H1 (cell line): ENCODE results near the gene POLD1. TPM values are rescaled to one million over a fixed set of nuclear protein-coding genes. Genes with fewer than 3 reads are reported as not detected.

Source experiments
- CTCF ChIA-PET: fragments of 300-600 bp; sonication (Branson Sonifier 250); formaldehyde crosslinking; loops from one replicate; lab custom pipeline; 2021; ENCODE audit not compliant: partially characterized antibody; lab: Charles Lee
- POLR2A ChIA-PET: fragments of 300-600 bp; sonication (Branson Sonifier 250); formaldehyde crosslinking; loops from one replicate; lab custom pipeline; 2021; ENCODE audit warnings: inconsistent platforms; ENCODE audit not compliant: partially characterized antibody; lab: Charles Lee
- DNase-seq, 2 experiments: peaks; one replicate each; pipeline versions ENCODE4 v3.0.0 to v3.0.0-alpha.2; 2010 to 2022; ENCODE audit warnings: low spot score in 2 of 2, low read depth in 1 of 2, mixed read lengths in 1 of 2
- FAIRE-seq: peaks from 2 replicates; lab custom pipeline; 2011; peaks lifted over from hg19 to GRCh38; lab: Jason Lieb, UNC
- H2AFZ ChIP-seq: 2 replicates; pipeline ENCODE4 v1.8.1; 2012; ENCODE audit warnings: low read length, inconsistent platforms
- H2AK5ac ChIP-seq: 2 replicates; pipeline ENCODE4 v1.6.1; 2013; ENCODE audit warnings: low read depth, low read length
- H2BK120ac ChIP-seq: replicated peaks from 2 replicates; pipeline ENCODE3; 2013; ENCODE audit warnings: low read depth, low read length, inconsistent platforms
- H2BK12ac ChIP-seq: 2 replicates; pipeline ENCODE4 v1.6.1; 2013; ENCODE audit warnings: low read depth, low read length
- H2BK15ac ChIP-seq: 2 replicates; pipeline ENCODE4 v1.6.1; 2013; ENCODE audit warnings: low read length
- H2BK20ac ChIP-seq: 2 replicates; pipeline ENCODE4 v1.6.1; 2013; ENCODE audit warnings: low read length
- H2BK5ac ChIP-seq: 2 replicates; pipeline ENCODE4 v1.6.1; 2013; ENCODE audit warnings: low read depth, low read length
- H3K14ac ChIP-seq: 2 replicates; pipeline ENCODE4 v1.6.1; 2013; ENCODE audit warnings: inconsistent platforms; ENCODE audit not compliant: insufficient read length
- H3K18ac ChIP-seq: 2 replicates; pipeline ENCODE4 v1.6.1; 2013; ENCODE audit warnings: low read length; ENCODE audit errors: extremely low read depth
- H3K23ac ChIP-seq: 2 replicates; pipeline ENCODE4 v1.6.1; 2013; ENCODE audit warnings: inconsistent platforms; ENCODE audit not compliant: insufficient read length
- H3K23me2 ChIP-seq: 2 replicates; pipeline ENCODE4 v1.6.1; 2013; ENCODE audit warnings: low read depth, low read length
- H3K27ac ChIP-seq: 2 replicates; pipeline ENCODE4 v1.6.1; 2011; ENCODE audit warnings: low read depth, low read length, inconsistent platforms
- H3K27me3 ChIP-seq, 4 experiments: replicated peaks in 1 of 4; 1 replicate in 1 of 4; 2 replicates in 3 of 4; pipeline versions ENCODE4 v1.6.1 to v1.8.1; 2011 to 2013; ENCODE audit warnings: low read length in 3 of 4, mild to moderate bottlenecking in 3 of 4, inconsistent platforms in 2 of 4, mixed read lengths in 2 of 4, moderate library complexity in 1 of 4; ENCODE audit not compliant: control insufficient read depth in 3 of 4, insufficient read depth in 3 of 4; ENCODE audit errors: extremely low read depth in 1 of 4
- H3K36me3 ChIP-seq, 4 experiments: 2 replicates each; pipeline versions ENCODE4 v1.6.1 to v1.8.1; 2011 to 2013; ENCODE audit warnings: mild to moderate bottlenecking in 4 of 4, low read length in 3 of 4, moderate library complexity in 2 of 4, control low read depth in 1 of 4, inconsistent platforms in 1 of 4; ENCODE audit not compliant: insufficient read depth in 4 of 4, control insufficient read depth in 2 of 4
- H3K4ac ChIP-seq: replicated peaks from 2 replicates; pipeline ENCODE3; 2013; ENCODE audit warnings: low read length, low read depth, mixed read lengths, inconsistent platforms; ENCODE audit not compliant: insufficient read length
- H3K4me1 ChIP-seq, 4 experiments: replicated peaks in 1 of 4; 1 replicate in 1 of 4; 2 replicates in 3 of 4; pipeline versions ENCODE4 v1.6.1 to v1.8.1; 2011 to 2013; ENCODE audit warnings: low read length in 3 of 4, inconsistent platforms in 2 of 4, mixed read lengths in 1 of 4; ENCODE audit not compliant: insufficient read depth in 4 of 4, control insufficient read depth in 3 of 4
- H3K4me2 ChIP-seq, 2 experiments: 2 replicates each; pipeline versions ENCODE4 v1.6.1 to v1.8.1; 2011 to 2013; ENCODE audit warnings: low read depth in 2 of 2, low read length in 2 of 2, control low read depth in 1 of 2, inconsistent platforms in 1 of 2, mild to moderate bottlenecking in 1 of 2; ENCODE audit not compliant: insufficient read depth in 1 of 2
- H3K4me3 ChIP-seq, 4 experiments: fragments of 200-600, 300-600 bp in 1 of 4; sonication (generic), shearing (Covaris generic), sonication (Bioruptor Twin) in 1 of 4; 2 replicates each; pipeline versions ENCODE4 v1.5.1 to v1.8.1; 2011 to 2016; ENCODE audit warnings: low read length in 4 of 4, low read depth in 3 of 4, control low read depth in 2 of 4, inconsistent platforms in 2 of 4, mild to moderate bottlenecking in 2 of 4, mixed read lengths in 1 of 4, moderate library complexity in 1 of 4; ENCODE audit not compliant: insufficient read depth in 2 of 4; ENCODE audit errors: extremely low read depth in 1 of 4
- H3K56ac ChIP-seq: replicated peaks from 2 replicates; pipeline ENCODE3; 2013; ENCODE audit warnings: low read depth, mild to moderate bottlenecking, mixed read lengths, low read length, inconsistent platforms; ENCODE audit not compliant: insufficient read length
- H3K79me1 ChIP-seq: 2 replicates; pipeline ENCODE4 v1.6.1; 2013; ENCODE audit warnings: low read depth, low read length, control low read depth
- H3K79me2 ChIP-seq, 2 experiments: 2 replicates each; pipeline versions ENCODE4 v1.6.1 to v1.8.1; 2012 to 2013; ENCODE audit warnings: low read length in 2 of 2, mild to moderate bottlenecking in 2 of 2, inconsistent platforms in 1 of 2; ENCODE audit not compliant: insufficient read depth in 2 of 2, control insufficient read depth in 1 of 2
- H3K9ac ChIP-seq, 4 experiments: replicated peaks in 1 of 4; 1 replicate in 1 of 4; 2 replicates in 3 of 4; pipeline versions ENCODE4 v1.6.1 to v1.8.1; 2011 to 2013; ENCODE audit warnings: low read depth in 3 of 4, low read length in 3 of 4, control low read depth in 2 of 4, mild to moderate bottlenecking in 2 of 4, moderate library complexity in 2 of 4, inconsistent platforms in 1 of 4; ENCODE audit errors: extremely low read depth in 1 of 4
- H3K9me3 ChIP-seq, 2 experiments: 2 replicates each; pipeline versions ENCODE4 v1.6.1 to v1.8.1; 2012 to 2013; ENCODE audit warnings: mild to moderate bottlenecking in 2 of 2, moderate library complexity in 2 of 2, control low read depth in 1 of 2, inconsistent platforms in 1 of 2, low read depth in 1 of 2, low read length in 1 of 2, mixed read lengths in 1 of 2; ENCODE audit not compliant: insufficient read depth in 2 of 2
- H4K20me1 ChIP-seq, 2 experiments: replicated peaks in 1 of 2; 2 replicates each; pipeline versions ENCODE3 to v1.8.1; 2011 to 2013; ENCODE audit warnings: inconsistent platforms in 2 of 2, low read length in 2 of 2, mild to moderate bottlenecking in 1 of 2; ENCODE audit not compliant: insufficient read depth in 2 of 2, control insufficient read depth in 1 of 2
- H4K5ac ChIP-seq: 2 replicates; pipeline ENCODE4 v1.6.1; 2013; ENCODE audit warnings: low read length, low read depth, mixed read lengths, inconsistent platforms; ENCODE audit not compliant: insufficient read length
- H4K8ac ChIP-seq: 2 replicates; pipeline ENCODE4 v1.8.0; 2013; ENCODE audit warnings: mild to moderate bottlenecking, moderate library complexity, low read length, inconsistent platforms; ENCODE audit not compliant: insufficient read depth; ENCODE audit errors: extremely low read depth
- H4K91ac ChIP-seq: replicated peaks from 2 replicates; pipeline ENCODE3; 2013; ENCODE audit warnings: low read length, mixed read lengths, inconsistent platforms; ENCODE audit not compliant: insufficient read length
- ASH2L ChIP-seq: fragments of 200-600, 300-600 bp; sonication (generic); IDR thresholded peaks from one replicate; pipeline ENCODE4 v1.7.1; 2017; ENCODE audit warnings: low read length
- CEBPB ChIP-seq: IDR thresholded peaks from 2 replicates; pipeline ENCODE4 v1.6.1; 2012; ENCODE audit warnings: low read depth, low read length
- CHD1 ChIP-seq: IDR thresholded peaks from 2 replicates; pipeline ENCODE4 v1.6.1; 2012; ENCODE audit warnings: low read depth, low read length, improper control_type of control experiment
- HDAC2 ChIP-seq, 2 experiments: fragments of 300-600 bp in 1 of 2; sonication (generic) in 1 of 2; IDR thresholded peaks; 2 replicates each; pipeline ENCODE4 v1.6.1; 2011 to 2012; ENCODE audit warnings: low read depth in 2 of 2, low read length in 2 of 2, mild to moderate bottlenecking in 2 of 2, moderate library complexity in 2 of 2, borderline replicate concordance in 1 of 2, inconsistent platforms in 1 of 2
- POU5F1 ChIP-seq: IDR thresholded peaks from 2 replicates; pipeline ENCODE4 v1.6.1; 2011; ENCODE audit warnings: low read depth, mild to moderate bottlenecking, low read length, moderate library complexity
- RNF2 ChIP-seq: fragments of 200-900, 300-1000 bp; sonication (generic); IDR thresholded peaks from 2 replicates; pipeline ENCODE4 v1.7.1; 2016; ENCODE audit warnings: borderline replicate concordance, low read depth, mild to moderate bottlenecking, antibody characterized with exemption, low read length; ENCODE audit not compliant: poor library complexity, severe bottlenecking; ENCODE audit errors: missing control alignments
- SIN3A ChIP-seq, 2 experiments: IDR thresholded peaks in 1 of 2; conservative IDR thresholded peaks in 1 of 2; 2 replicates each; pipeline ENCODE4 v1.6.1; 2011 to 2012; ENCODE audit warnings: low read length in 2 of 2, improper control_type of control experiment in 1 of 2, low read depth in 1 of 2, mild to moderate bottlenecking in 1 of 2
- SP4 ChIP-seq: IDR thresholded peaks from 2 replicates; pipeline ENCODE4 v1.6.1; 2012; ENCODE audit warnings: low read length, inconsistent platforms
- TBP ChIP-seq: IDR thresholded peaks from 2 replicates; pipeline ENCODE4 v1.6.1; 2011; ENCODE audit warnings: low read depth, low read length, improper control_type of control experiment
- TCF12 ChIP-seq: IDR thresholded peaks from 2 replicates; pipeline ENCODE4 v1.6.1; 2011; ENCODE audit warnings: low read depth, mild to moderate bottlenecking, low read length
- TEAD4 ChIP-seq: IDR thresholded peaks from 2 replicates; pipeline ENCODE4 v1.6.1; 2012; ENCODE audit warnings: low read depth, low read length, inconsistent platforms, mixed read lengths
- WGBS, 2 experiments: shearing (Covaris generic) in 1 of 2; methylation state at CpG; one replicate each; pipeline versions ENCODE4 v1.1.6 to v1.1.7; 2013 to 2015; ENCODE audit warnings: low lambda C conversion rate in 2 of 2, mixed read lengths in 2 of 2, inconsistent platforms in 1 of 2, low coverage in 1 of 2, missing lambda C conversion rate in 1 of 2; ENCODE audit not compliant: insufficient replicate concordance in 2 of 2, insufficient coverage in 1 of 2, insufficient read length in 1 of 2; ENCODE audit errors: extremely low coverage in 1 of 2, missing lambda C conversion rate in 1 of 2; 5-methylcytosine and 5-hydroxymethylcytosine counted together
- polyA plus RNA-seq, 7 experiments: library from polyadenylated mRNA; depleted of rRNA in 3 of 7; stranded (reverse) in 5 of 7; unstranded in 2 of 7; fragments of >200 nt in 5 of 7; fragments of 200-250 nt in 2 of 7; gene quantifications; 1 replicate in 5 of 7; 2 replicates in 1 of 7; 4 replicates in 1 of 7; pipeline versions ENCODE4 v1.2.1 to v1.2.3, GENCODE V29; 2011 to 2013; ENCODE audit warnings: missing spikeins in 2 of 7, mixed read lengths in 2 of 7
- total RNA-seq: library from RNA; stranded (reverse); fragmentation: NEBNext Ultra II Directional; extraction: Animal tissue kit (Norgen Biotek cat#: 25700); gene quantifications from 2 replicates; pipeline ENCODE4 v1.2.1, GENCODE V29; 2021
- TF ChIP-seq, protein P1 (sequence below): IDR thresholded peaks from 2 replicates; pipeline ENCODE4 v1.6.1; 2012; ENCODE audit warnings: low read length, inconsistent platforms

POLD1 gene
- total and polyA plus RNA-seq, 2 of the 8 experiments (the other 6 are each of a cell fraction or from before 2014, with no cell fraction given), result 141 to 142 TPM

DNA sequence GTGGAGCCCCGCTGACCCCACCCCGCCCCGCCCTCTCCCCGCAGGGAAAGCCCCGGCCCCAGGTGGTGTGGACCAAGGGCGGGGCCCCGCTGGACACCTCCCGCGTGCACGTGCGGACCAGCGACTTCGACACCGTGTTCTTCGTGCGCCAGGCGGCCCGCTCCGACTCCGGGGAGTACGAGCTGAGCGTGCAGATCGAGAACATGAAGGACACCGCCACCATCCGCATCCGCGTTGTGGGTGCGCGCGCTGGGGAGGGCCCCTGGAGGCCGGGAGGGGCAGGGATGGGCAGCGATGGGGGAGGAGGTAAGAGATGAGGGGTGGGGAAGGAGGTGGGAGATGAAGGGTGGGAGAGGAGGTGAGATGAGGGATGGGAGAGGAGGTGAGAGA is 74.9 kb downstream of the POLD1 start:
- no peak overlapping the region for H2AFZ ChIP-seq
- H3K56ac ChIP-seq, result no peak overlapping the region
- 81% methylated on average over 9 of the region's 32 CpGs; no CpG with 5 or more reads in 1 of the 2 experiments for whole genome bisulfite sequencing, 2 experiments
- no peak overlapping the region for H2BK15ac ChIP-seq
- H3K79me1 ChIP-seq, result no peaks in the 10 kb centered on the region
- no peak overlapping the region for H3K9ac ChIP-seq
- no peaks in the 10 kb centered on the region for H3K9me3 ChIP-seq
- no peak overlapping the region for H2BK20ac ChIP-seq
- no peak overlapping the region for H3K23ac ChIP-seq
- no peak overlapping the region for H3K27ac ChIP-seq
- peaks cover 7% of the 10 kb centered on the region; the same call in 1 of the 2 replicates for H3K23me2 ChIP-seq
- no peak overlapping the region for H2BK5ac ChIP-seq
- no peak overlapping the region for H3K4me2 ChIP-seq
- no peak overlapping the region for H4K91ac ChIP-seq
- no peak overlapping the region for H3K4me3 ChIP-seq
- no peak overlapping the region for H4K5ac ChIP-seq
- no peak overlapping the region for H2BK12ac ChIP-seq
- H2BK120ac ChIP-seq, result no peak overlapping the region
- no peaks in the 10 kb centered on the region for H3K79me2 ChIP-seq
- H4K20me1 ChIP-seq, result peaks cover 0 to 3% of the 10 kb centered on the region in 2 experiments
- FAIRE-seq (no peak), DNase-seq (no peak)
- POLR2A ChIA-PET, result interaction anchor here (0.7 to 1.3 kb wide), 3 partner anchors 41 to 310 kb away, joined by 3 read pairs; partner anchors contain the start of gene SPIB
- peaks cover 0 to 3% (median 0%) of the 10 kb centered on the region in 4 experiments; a peak in 2 of 7 replicates for H3K4me1 ChIP-seq
- no peak overlapping the region for H2AK5ac ChIP-seq
- H3K4ac ChIP-seq, result no peak overlapping the region
- no peak overlapping the region for H3K14ac ChIP-seq
- CTCF ChIA-PET, result interaction anchor here (1.0 to 1.2 kb wide), 2 partner anchors 11 to 22 kb away, joined by 3 read pairs; no protein-coding TSS in a partner anchor
- no peak overlapping the region for H4K8ac ChIP-seq
- H3K36me3 ChIP-seq, result no peaks in the 10 kb centered on the region
- no peaks in the 10 kb centered on the region; a peak in 1 of 7 replicates for H3K27me3 ChIP-seq
- H3K18ac ChIP-seq, result no peak overlapping the region
- no peak for TF ChIP-seq SIN3A (conservative IDR thresholded peaks at IDR 0.05 in 1 of 2, IDR thresholded peaks at IDR 0.05 in 1 of 2; ENCODE audit: low read depth in 1 of 2, low read length in 2 of 2)
- no peak for TF ChIP-seq CHD1
- TF ChIP-seq TCF12, result no peak
- no peak for TF ChIP-seq CEBPB
- TF ChIP-seq SP4, result no peak
- TF ChIP-seq TEAD4, result no peak
- TF ChIP-seq TBP, result no peak
- TF ChIP-seq, protein P1, sequence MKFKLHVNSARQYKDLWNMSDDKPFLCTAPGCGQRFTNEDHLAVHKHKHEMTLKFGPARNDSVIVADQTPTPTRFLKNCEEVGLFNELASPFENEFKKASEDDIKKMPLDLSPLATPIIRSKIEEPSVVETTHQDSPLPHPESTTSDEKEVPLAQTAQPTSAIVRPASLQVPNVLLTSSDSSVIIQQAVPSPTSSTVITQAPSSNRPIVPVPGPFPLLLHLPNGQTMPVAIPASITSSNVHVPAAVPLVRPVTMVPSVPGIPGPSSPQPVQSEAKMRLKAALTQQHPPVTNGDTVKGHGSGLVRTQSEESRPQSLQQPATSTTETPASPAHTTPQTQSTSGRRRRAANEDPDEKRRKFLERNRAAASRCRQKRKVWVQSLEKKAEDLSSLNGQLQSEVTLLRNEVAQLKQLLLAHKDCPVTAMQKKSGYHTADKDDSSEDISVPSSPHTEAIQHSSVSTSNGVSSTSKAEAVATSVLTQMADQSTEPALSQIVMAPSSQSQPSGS, result no peak
- no peak for TF ChIP-seq POU5F1
- TF ChIP-seq ASH2L, result no peak
- TF ChIP-seq HDAC2 (IDR thresholded peaks at IDR 0.05; ENCODE audit: borderline replicate concordance in 1 of 2, low read depth in 2 of 2, low read length in 2 of 2), result no peak
- TF ChIP-seq RNF2, result no peak
